ENCODE results near the gene LIG1.

- TF ChIP-seq CTCF (IDR thresholded peaks at IDR 0.05) (no peak), EP300 (IDR thresholded peaks at IDR 0.05) (no peak), POLR2A (IDR thresholded peaks at IDR 0.05) (no peak)
These were observed 15.9 kb upstream of the LIG1 start for GRCh38 chr19:48186015-48186414.
